ENCODE measurements around the gene MALRD1. TPM values are rescaled to one million over a fixed set of nuclear protein-coding genes. Genes with fewer than 3 reads are reported as not detected.

MALRD1 gene
- total and polyA plus RNA-seq, 2 experiments from 2014 or later, result 17.8 to 52.6 TPM

DNA sequence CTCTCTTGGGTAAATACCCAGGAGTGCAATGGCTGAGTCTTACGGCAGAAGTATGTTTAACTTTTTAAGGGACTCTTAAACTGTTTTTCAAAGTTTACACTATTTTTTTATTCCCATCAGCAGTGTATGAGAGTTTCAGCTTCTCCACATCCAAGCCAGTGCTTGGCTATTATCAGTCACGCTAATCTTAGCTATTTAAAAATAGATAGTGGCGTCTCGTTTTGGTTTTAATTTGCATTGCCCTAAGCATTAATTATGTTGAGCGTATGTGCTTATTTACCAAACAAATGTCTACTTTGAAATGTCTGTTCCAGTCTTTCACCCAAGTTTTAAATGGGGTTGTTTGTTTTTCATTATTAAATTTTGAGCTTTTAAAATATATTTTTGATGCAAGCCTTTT is 164.0 kb downstream of the MALRD1 start:
- Histone ChIP-seq H2AFZ (no peak overlapping the region), H3K27me3 (no peaks in the 10 kb centered on the region), H3K4me3 (no peak overlapping the region), H3K4me2 (no peak overlapping the region), H3K27ac (no peak overlapping the region), H3K9me2 (replicated peaks; ENCODE audit: insufficient read depth) (no peaks in the 10 kb centered on the region), H4K20me1 (ENCODE audit: insufficient read depth, poor library complexity, severe bottlenecking) (no peaks in the 10 kb centered on the region), H3K36me3 (replicated peaks; ENCODE audit: insufficient read depth, low read depth) (no peaks in the 10 kb centered on the region), H3K4me1 (ENCODE audit: insufficient read depth) (no peaks in the 10 kb centered on the region), H3K9me3 (ENCODE audit: low read depth) (no peaks in the 10 kb centered on the region), H3K79me2 (no peaks in the 10 kb centered on the region)
- WGBS (ENCODE audit: low lambda C conversion rate, missing lambda C conversion rate), result 30% methylated on average over 5 of the region's 5 CpGs
- no peak for TF ChIP-seq EZH2 (IDR thresholded peaks at IDR 0.05; ENCODE audit: borderline replicate concordance)
- TF ChIP-seq EZH2phosphoT487 (IDR thresholded peaks at IDR 0.05; ENCODE audit: low read depth, severe bottlenecking, unreplicated experiment), result no peak
- no peak for TF ChIP-seq CTCF (IDR thresholded peaks at IDR 0.05; ENCODE audit: poor library complexity)
- no peak for DNase-seq (ENCODE audit: low spot score)

GRCh38 chr10:19221216-19221615 is 172.6 kb downstream of the MALRD1 start:
- TF ChIP-seq EZH2 (IDR thresholded peaks at IDR 0.05; ENCODE audit: borderline replicate concordance), result no peak
- TF ChIP-seq EZH2phosphoT487 (IDR thresholded peaks at IDR 0.05; ENCODE audit: low read depth, severe bottlenecking, unreplicated experiment), result no peak
- TF ChIP-seq CTCF (IDR thresholded peaks at IDR 0.05; ENCODE audit: poor library complexity), result no peak
- WGBS (ENCODE audit: low lambda C conversion rate, missing lambda C conversion rate), result 87% methylated on average over 3 of the region's 3 CpGs
- H3K27me3 ChIP-seq, result no peaks in the 10 kb centered on the region
- H3K9me3 ChIP-seq (ENCODE audit: low read depth), result no peaks in the 10 kb centered on the region
- no peaks in the 10 kb centered on the region for H3K9me2 ChIP-seq (replicated peaks; ENCODE audit: insufficient read depth)
- no peak overlapping the region for H3K4me2 ChIP-seq
- no peaks in the 10 kb centered on the region for H3K36me3 ChIP-seq (replicated peaks; ENCODE audit: insufficient read depth, low read depth)
- no peak for DNase-seq (ENCODE audit: low spot score)
- H3K4me3 ChIP-seq, result no peak overlapping the region
- no peak overlapping the region for H2AFZ ChIP-seq
- H4K20me1 ChIP-seq (ENCODE audit: insufficient read depth, poor library complexity, severe bottlenecking), result no peaks in the 10 kb centered on the region
- H3K4me1 ChIP-seq (ENCODE audit: insufficient read depth), result no peaks in the 10 kb centered on the region
- no peaks in the 10 kb centered on the region for H3K79me2 ChIP-seq
- H3K27ac ChIP-seq, result no peak overlapping the region

GRCh38 chr10:19226025-19226424 is 177.4 kb downstream of the MALRD1 start:
- Histone ChIP-seq H3K79me2 (no peaks in the 10 kb centered on the region), H3K9me2 (replicated peaks; ENCODE audit: insufficient read depth) (no peaks in the 10 kb centered on the region), H3K27ac (no peak overlapping the region), H2AFZ (no peak overlapping the region), H4K20me1 (ENCODE audit: insufficient read depth, poor library complexity, severe bottlenecking) (no peaks in the 10 kb centered on the region), H3K4me2 (no peak overlapping the region), H3K27me3 (no peaks in the 10 kb centered on the region), H3K4me3 (no peak overlapping the region), H3K36me3 (replicated peaks; ENCODE audit: insufficient read depth, low read depth) (no peaks in the 10 kb centered on the region), H3K9me3 (ENCODE audit: low read depth) (no peaks in the 10 kb centered on the region), H3K4me1 (ENCODE audit: insufficient read depth) (no peaks in the 10 kb centered on the region)
- no peak for DNase-seq (ENCODE audit: low spot score)
- TF ChIP-seq EZH2phosphoT487 (IDR thresholded peaks at IDR 0.05; ENCODE audit: low read depth, severe bottlenecking, unreplicated experiment), result no peak
- TF ChIP-seq EZH2 (IDR thresholded peaks at IDR 0.05; ENCODE audit: borderline replicate concordance), result no peak
- no peak for TF ChIP-seq CTCF (IDR thresholded peaks at IDR 0.05; ENCODE audit: poor library complexity)
- WGBS (ENCODE audit: low lambda C conversion rate, missing lambda C conversion rate), result 100% methylated on average over 2 of the region's 2 CpGs

- TF ChIP-seq EZH2phosphoT487 (IDR thresholded peaks at IDR 0.05; ENCODE audit: low read depth, severe bottlenecking, unreplicated experiment) (no peak), EZH2 (IDR thresholded peaks at IDR 0.05; ENCODE audit: borderline replicate concordance) (no peak), CTCF (IDR thresholded peaks at IDR 0.05; ENCODE audit: poor library complexity) (no peak)
- no peak overlapping the region for H3K4me3 ChIP-seq
- no peaks in the 10 kb centered on the region for H3K79me2 ChIP-seq
- H3K36me3 ChIP-seq (replicated peaks; ENCODE audit: insufficient read depth, low read depth), result no peaks in the 10 kb centered on the region
- H3K9me3 ChIP-seq (ENCODE audit: low read depth), result no peaks in the 10 kb centered on the region
- H3K4me2 ChIP-seq, result no peak overlapping the region
- H2AFZ ChIP-seq, result no peak overlapping the region
- no peaks in the 10 kb centered on the region for H3K27me3 ChIP-seq
- WGBS (ENCODE audit: low lambda C conversion rate, missing lambda C conversion rate), result 89% methylated on average over 1 of the region's 1 CpG
- no peaks in the 10 kb centered on the region for H3K9me2 ChIP-seq (replicated peaks; ENCODE audit: insufficient read depth)
- no peaks in the 10 kb centered on the region for H4K20me1 ChIP-seq (ENCODE audit: insufficient read depth, poor library complexity, severe bottlenecking)
- no peaks in the 10 kb centered on the region for H3K4me1 ChIP-seq (ENCODE audit: insufficient read depth)
- DNase-seq (ENCODE audit: low spot score), result no peak
- no peak overlapping the region for H3K27ac ChIP-seq
These were observed 182.4 kb downstream of the MALRD1 start for GRCh38 chr10:19231034-19231433.
